A549 treated with AZD2906 at 1 μM for 4 hours (cell line): Measurements from ENCODE around the gene BORA. TPM values are rescaled to one million over a fixed set of nuclear protein-coding genes. Genes with fewer than 3 reads are reported as not detected.

Source experiments
- total RNA-seq: library from RNA; stranded (reverse); fragments of 200-300 nt; extraction: Qiagen RNA extraction; gene quantifications from 5 replicates; pipeline ENCODE4 v1.2.3, GENCODE V29; 2022

The BORA gene
- 6.6 to 9.4 TPM (median 7.2 TPM) in 5 replicates for total RNA-seq

DNA sequence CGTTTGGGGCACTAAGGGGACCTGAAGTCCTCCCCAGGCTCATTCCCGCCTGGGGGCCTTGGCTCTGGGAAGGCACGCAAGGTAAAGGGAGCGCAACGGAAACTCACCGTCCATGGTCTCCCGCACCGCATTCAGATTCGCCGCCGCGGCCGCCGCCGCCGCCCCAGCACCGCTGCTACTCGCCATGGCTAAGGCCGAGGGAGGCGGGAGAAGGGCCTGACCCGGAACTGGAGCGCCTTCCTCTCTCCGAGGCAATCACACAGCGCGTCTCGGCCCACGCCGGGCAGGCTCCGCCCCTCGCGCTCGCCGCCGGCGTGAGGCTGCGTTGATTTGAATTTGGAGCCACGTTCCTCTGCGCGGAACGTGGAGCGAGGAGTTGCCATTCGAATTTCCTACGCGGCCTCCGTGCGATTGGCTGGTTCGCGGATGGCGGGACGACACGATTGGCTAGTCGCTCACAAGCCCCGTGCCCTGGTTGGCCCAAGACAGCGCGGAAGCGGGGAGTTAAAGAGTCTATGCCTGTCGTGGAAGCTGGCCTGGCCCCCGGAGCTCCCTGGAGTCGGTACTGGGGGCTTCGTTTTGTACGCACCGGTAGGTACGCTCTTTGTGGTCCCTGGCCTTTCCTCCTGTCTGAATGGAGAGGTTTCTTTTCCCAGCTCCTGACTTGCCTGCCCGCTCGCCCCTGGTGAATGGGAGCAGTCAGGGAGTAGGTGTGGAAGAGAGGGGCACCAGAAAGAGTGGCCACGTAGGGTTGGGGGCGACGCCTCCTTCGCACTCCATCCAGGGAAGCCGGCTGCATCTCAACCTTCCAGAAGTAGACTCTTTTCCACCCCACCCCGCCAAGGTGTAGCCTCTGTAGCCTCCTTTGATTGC, at the start of gene BORA, which contains the start of gene MZT1:
Gene BORA, plus strand, starts transcription at position 507 of the 873 bp plus-strand sequence. CDS start 1,018 bp downstream, outside the sequence.
Gene MZT1, minus strand, starts transcription at position 213 of the 873 bp plus-strand sequence. Its CDS starts 27 bp downstream, at position 186.

GRCh38 chr13:72781451-72782439, 54.0 kb downstream of the BORA start, which contains the start of the genes DIS3 and PIBF1:
TSS of gene DIS3 (minus strand) at chr13:72781900. CDS start at chr13:72781832, 68 bp downstream.
TSS of gene PIBF1 (plus strand) at chr13:72782133. CDS start at chr13:72783470, 1,337 bp downstream.

Other genes starting within 250 kb of the BORA start
- 9.6 to 12.9 TPM (median 11.3 TPM) in 5 replicates for gene MZT1, start 294 bp upstream of the BORA start, total RNA-seq
- gene DIS3, start 54.0 kb downstream of the BORA start, total RNA-seq: 15.4 to 21.1 TPM (median 17.3 TPM) in 5 replicates
- 3.6 to 6.0 TPM (median 4.0 TPM) in 5 replicates for gene PIBF1, start 54.2 kb downstream of the BORA start, total RNA-seq